Measurements from ENCODE around the gene CUL3. TPM values are rescaled to one million over a fixed set of nuclear protein-coding genes. Genes with fewer than 3 reads are reported as not detected.
"Not testable (repeated sequence)": the region's sequence is repeated elsewhere in the genome, so short reads cannot be mapped to it uniquely, and the experiment has no call there.

The CUL3 gene
- total RNA-seq, 4 donors from 2014 or later = 68.9 to 88.4 (median 77.7) TPM

GRCh38 chr2:224525774-224526173, 59.4 kb downstream of the CUL3 start:
- no peaks in the 10 kb centered on the region for H3K9me3 ChIP-seq
- peaks cover 51% of the 10 kb centered on the region for H3K4me1 ChIP-seq
- WGBS = 39% methylated on average over 1 of the region's 1 CpG
- DNase-seq (ENCODE audit: low spot score in 2 of 2) = no peak
- H3K4me3 ChIP-seq = no peak overlapping the region
- H3K36me3 ChIP-seq = no peaks in the 10 kb centered on the region
- no peak for TF ChIP-seq CTCF (IDR thresholded peaks at IDR 0.05)
- no peak for TF ChIP-seq POLR2AphosphoS5 (IDR thresholded peaks at IDR 0.05)
- no peak for TF ChIP-seq EP300 (IDR thresholded peaks at IDR 0.05)
- TF ChIP-seq POLR2A (IDR thresholded peaks at IDR 0.05) = no peak
- H3K27ac ChIP-seq = no peak overlapping the region
- no peaks in the 10 kb centered on the region for H3K27me3 ChIP-seq

- 80% methylated on average over 2 of the region's 2 CpGs for WGBS
- Histone ChIP-seq H3K27me3 (no peaks in the 10 kb centered on the region), H3K36me3 (no peaks in the 10 kb centered on the region), H3K27ac (no peak overlapping the region), H3K4me1 (peaks cover 63% of the 10 kb centered on the region), H3K4me3 (no peak overlapping the region), H3K9me3 (no peaks in the 10 kb centered on the region)
- no peak for DNase-seq (ENCODE audit: low spot score in 2 of 2)
- no peak for TF ChIP-seq EP300 (IDR thresholded peaks at IDR 0.05)
- TF ChIP-seq POLR2AphosphoS5 (IDR thresholded peaks at IDR 0.05) = no peak
- TF ChIP-seq CTCF (IDR thresholded peaks at IDR 0.05) = no peak
- TF ChIP-seq POLR2A (IDR thresholded peaks at IDR 0.05) = no peak
These were observed 60.5 kb downstream of the CUL3 start for GRCh38 chr2:224524657-224525056.

GRCh38 chr2:224523626-224524577, 61.3 kb downstream of the CUL3 start:
- Histone ChIP-seq H3K36me3 (no peaks in the 10 kb centered on the region), H3K27ac (no peak overlapping the region), H3K4me1 (peaks cover 68% of the 10 kb centered on the region), H3K4me3 (no peak overlapping the region), H3K27me3 (no peaks in the 10 kb centered on the region), H3K9me3 (no peaks in the 10 kb centered on the region)
- TF ChIP-seq POLR2A (IDR thresholded peaks at IDR 0.05) = no peak
- no peak for TF ChIP-seq POLR2AphosphoS5 (IDR thresholded peaks at IDR 0.05)
- no peak for TF ChIP-seq CTCF (IDR thresholded peaks at IDR 0.05)
- no peak for TF ChIP-seq EP300 (IDR thresholded peaks at IDR 0.05)
- DNase-seq (ENCODE audit: low spot score in 2 of 2) = no peak
- WGBS = 86% methylated on average over 6 of the region's 6 CpGs

GRCh38 chr2:224522483-224522882, 62.7 kb downstream of the CUL3 start:
- not testable (repeated sequence) for H3K27me3 ChIP-seq; H3K27ac ChIP-seq; H3K36me3 ChIP-seq; DNase-seq (ENCODE audit: low spot score in 2 of 2); H3K4me3 ChIP-seq; H3K9me3 ChIP-seq
- 95% methylated on average over 10 of the region's 10 CpGs for WGBS
- H3K4me1 ChIP-seq = peaks cover 75% of the 10 kb centered on the region

- no peak for TF ChIP-seq CTCF (IDR thresholded peaks at IDR 0.05)
- no peak for TF ChIP-seq POLR2A (IDR thresholded peaks at IDR 0.05)
- TF ChIP-seq EP300 (IDR thresholded peaks at IDR 0.05) = no peak
- TF ChIP-seq POLR2AphosphoS5 (IDR thresholded peaks at IDR 0.05) = no peak
- DNase-seq (ENCODE audit: low spot score in 2 of 2) = no peak
- Histone ChIP-seq H3K27me3 (no peaks in the 10 kb centered on the region), H3K27ac (no peak overlapping the region), H3K9me3 (no peaks in the 10 kb centered on the region), H3K4me3 (no peak overlapping the region), H3K4me1 (peaks cover 68% of the 10 kb centered on the region), H3K36me3 (no peaks in the 10 kb centered on the region)
- WGBS = 89% methylated on average over 1 of the region's 1 CpG
These were observed 65.1 kb downstream of the CUL3 start for GRCh38 chr2:224520064-224520463.
